Measurements from ENCODE around the gene SRC.

Gene SRC

GRCh38 chr20:37345339-37346235, at the start of gene SRC:
Gene SRC (plus strand): TSS chr20:37346140. CDS start chr20:37384154, 38,014 bp downstream.
- in situ Hi-C loops (cut with HindIII; ENCODE audit: low sequenced_read_pairs), result no loop called here
- H3K4me3 ChIP-seq (ENCODE audit: low read depth, low read length), result peak within 1 kb of the TSS; percentile 52
- TF ChIP-seq CTCF (IDR thresholded peaks at IDR 0.05; ENCODE audit: low read depth, low read length, missing control alignments), result no peak
- peak; percentile 16 for DNase-seq (ENCODE audit: low read depth)

- in situ Hi-C loops (cut with HindIII; ENCODE audit: low sequenced_read_pairs), result no loop called here
- no peak overlapping the region for H3K4me3 ChIP-seq (ENCODE audit: low read depth, low read length)
- no peak for TF ChIP-seq CTCF (IDR thresholded peaks at IDR 0.05; ENCODE audit: low read depth, low read length, missing control alignments)
- no peak for DNase-seq (ENCODE audit: low read depth)
Observed at GRCh38 chr20:37296371-37296770, 49.6 kb upstream of the SRC start.

GRCh38 chr20:37297066-37297736, 48.7 kb upstream of the SRC start:
- no peak for TF ChIP-seq CTCF (IDR thresholded peaks at IDR 0.05; ENCODE audit: low read depth, low read length, missing control alignments)
- in situ Hi-C loops (cut with HindIII; ENCODE audit: low sequenced_read_pairs), result no loop called here
- peak; percentile 74 for DNase-seq (ENCODE audit: low read depth)
- H3K4me3 ChIP-seq (ENCODE audit: low read depth, low read length), result no peak overlapping the region

GRCh38 chr20:37298190-37298939, 47.6 kb upstream of the SRC start:
- in situ Hi-C loops (cut with HindIII; ENCODE audit: low sequenced_read_pairs), result no loop called here
- no peak overlapping the region for H3K4me3 ChIP-seq (ENCODE audit: low read depth, low read length)
- no peak for TF ChIP-seq CTCF (IDR thresholded peaks at IDR 0.05; ENCODE audit: low read depth, low read length, missing control alignments)
- no peak for DNase-seq (ENCODE audit: low read depth)

- TF ChIP-seq CTCF (IDR thresholded peaks at IDR 0.05; ENCODE audit: low read depth, low read length, missing control alignments), result no peak
- DNase-seq (ENCODE audit: low read depth), result peak; percentile 68
- in situ Hi-C loops (cut with HindIII; ENCODE audit: low sequenced_read_pairs), result no loop called here
- H3K4me3 ChIP-seq (ENCODE audit: low read depth, low read length), result no peak overlapping the region
Observed at GRCh38 chr20:37299718-37300528, 46.0 kb upstream of the SRC start.
